GM12878 (cell line): ENCODE data around the gene TCIRG1. TPM values are rescaled to one million over a fixed set of nuclear protein-coding genes. Genes with fewer than 3 reads are reported as not detected.

Experiments used
- ATAC-seq: fragments of 200-7000 bp; cut with Tn5 transposase; 3 replicates; pipeline ENCODE4 v1.9.1; 2020; ENCODE audit warnings: mild to moderate bottlenecking, moderate library complexity
- BruUV-seq: library from RNA; stranded (reverse); fragments of 400-500 nt; replicated peaks from 2 replicates; lab custom pipeline; 2021; lab: Mats Ljungman, UMichigan
- CTCF ChIA-PET: fragments of 300-600 bp; sonication (Branson Sonifier 250); formaldehyde crosslinking; extraction: SDS; loops from one replicate; lab custom pipeline; 2021; ENCODE audit warnings: inconsistent platforms; lab: Yijun Ruan, JAX
- POLR2A ChIA-PET: fragments of 350-600 bp; formaldehyde crosslinking; extraction: SDS; loops from one replicate; lab custom pipeline; 2021; ENCODE audit warnings: inconsistent platforms; lab: Charles Lee
- RAD21 ChIA-PET: fragments of 300-600 bp; sonication (Branson Sonifier 250); formaldehyde crosslinking; loops from one replicate; lab custom pipeline; 2023; ENCODE audit warnings: antibody characterized with exemption; ENCODE audit not compliant: unreplicated experiment; lab: Charles Lee
- SMC1A ChIA-PET: fragments of 300-600 bp; sonication (Branson Sonifier 250); formaldehyde crosslinking; loops from one replicate; lab custom pipeline; 2023; ENCODE audit not compliant: unreplicated experiment, uncharacterized antibody; lab: Charles Lee
- DNase-seq: peaks from one replicate; pipeline ENCODE4 v3.0.0-alpha.2; 2011; ENCODE audit warnings: low read depth, low spot score
- FAIRE-seq: peaks from 3 replicates; lab custom pipeline; 2011; peaks lifted over from hg19 to GRCh38; lab: Jason Lieb, UNC
- H2AFZ ChIP-seq: 2 replicates; pipeline ENCODE4 v1.6.0; 2011; ENCODE audit warnings: low read depth, low read length, control low read depth; ENCODE audit not compliant: control insufficient read depth
- H3K27ac ChIP-seq: 2 replicates; pipeline ENCODE4 v1.5.1; 2011; ENCODE audit warnings: control low read depth; ENCODE audit not compliant: control insufficient read depth, insufficient read depth
- H3K27me3 ChIP-seq, 2 experiments: replicated peaks in 1 of 2; 2 replicates each; pipeline versions ENCODE4 v1.6.0 to v1.6.1; 2011; ENCODE audit warnings: low read length in 1 of 2; ENCODE audit not compliant: control insufficient read depth in 2 of 2, insufficient read depth in 2 of 2
- H3K36me3 ChIP-seq, 2 experiments: 2 replicates each; pipeline ENCODE4 v1.5.1; 2011; ENCODE audit warnings: low read length in 1 of 2; ENCODE audit not compliant: control insufficient read depth in 2 of 2, insufficient read depth in 2 of 2
- H3K4me1 ChIP-seq: 2 replicates; pipeline ENCODE4 v1.6.1; 2011; ENCODE audit warnings: mild to moderate bottlenecking, low read length, moderate library complexity, mixed read lengths; ENCODE audit not compliant: control insufficient read depth, insufficient read depth
- H3K4me2 ChIP-seq: 2 replicates; pipeline ENCODE4 v1.6.0; 2011; ENCODE audit warnings: control low read depth; ENCODE audit not compliant: control insufficient read depth, insufficient read depth
- H3K4me3 ChIP-seq: fragments of 200-600 bp; sonication (generic); 2 replicates; pipeline ENCODE4 v1.5.1; 2016
- H3K79me2 ChIP-seq: 2 replicates; pipeline ENCODE4 v1.6.0; 2011; ENCODE audit warnings: low read length; ENCODE audit not compliant: control insufficient read depth, insufficient read depth
- H3K9ac ChIP-seq: 2 replicates; pipeline ENCODE4 v1.8.0; 2011; ENCODE audit warnings: low read length, control low read depth, mixed read lengths; ENCODE audit not compliant: control insufficient read depth, insufficient read depth
- H3K9me3 ChIP-seq: replicated peaks from 3 replicates; pipeline ENCODE4 v1.5.1; 2011; ENCODE audit warnings: mild to moderate bottlenecking, low read length; ENCODE audit not compliant: control insufficient read depth, insufficient read depth
- H4K20me1 ChIP-seq: 2 replicates; pipeline ENCODE4 v1.6.0; 2011; ENCODE audit not compliant: control insufficient read depth, insufficient read depth
- ASH2L ChIP-seq: fragments of 300-600, 200-600 bp; sonication (generic); IDR thresholded peaks from 2 replicates; pipeline ENCODE4 v1.6.1; 2017; ENCODE audit warnings: low read depth, mild to moderate bottlenecking, borderline replicate concordance
- CREB1 ChIP-seq: IDR thresholded peaks from 2 replicates; pipeline ENCODE4 v1.6.1; 2012; ENCODE audit warnings: low read depth, mild to moderate bottlenecking, inconsistent platforms
- FOXK2 ChIP-seq: fragments of 450-650 bp; IDR thresholded peaks from 2 replicates; pipeline ENCODE4 v1.6.1; 2017; ENCODE audit warnings: mild to moderate bottlenecking, moderate library complexity
- IRF5 ChIP-seq: fragments of 450-650 bp; IDR thresholded peaks from 2 replicates; pipeline ENCODE4 v1.6.1; 2017; ENCODE audit warnings: borderline replicate concordance
- JUND ChIP-seq: IDR thresholded peaks from 2 replicates; pipeline ENCODE4 v1.6.1; 2012; ENCODE audit warnings: low read depth, mild to moderate bottlenecking, low read length, improper control_type of control experiment, moderate library complexity
- MYC ChIP-seq: IDR thresholded peaks from 2 replicates; pipeline ENCODE4 v1.6.1; 2011; ENCODE audit warnings: mild to moderate bottlenecking, low read length, moderate library complexity, inconsistent platforms; ENCODE audit not compliant: insufficient read depth, insufficient replicate concordance, insufficient read length, severe bottlenecking
- NBN ChIP-seq: fragments of 450-650 bp; IDR thresholded peaks from 2 replicates; pipeline ENCODE4 v1.6.1; 2016
- PAX8 ChIP-seq: fragments of 450-650 bp; IDR thresholded peaks from 2 replicates; pipeline ENCODE4 v1.6.1; 2017; ENCODE audit warnings: mild to moderate bottlenecking, moderate library complexity
- TAF1 ChIP-seq: IDR thresholded peaks from 2 replicates; pipeline ENCODE4 v1.6.1; 2011; ENCODE audit warnings: mild to moderate bottlenecking, low read depth, low read length, borderline replicate concordance
- WGBS: methylation state at CpG from one replicate; pipeline ENCODE4 v1.1.6; 2016; ENCODE audit warnings: low lambda C conversion rate; ENCODE audit not compliant: insufficient replicate concordance, insufficient coverage; ENCODE audit errors: missing lambda C conversion rate; 5-methylcytosine and 5-hydroxymethylcytosine counted together
- in situ Hi-C: fragments of 300-500 bp; cut with MboI; formaldehyde crosslinking; loops from 9 replicates; pipeline ENCODE4 v1.14.3; 2018; ENCODE audit warnings: mixed read lengths
- intact Hi-C: fragments of 100-400 bp; cut with micrococcal nuclease; formaldehyde crosslinking; loops from one replicate; pipeline ENCODE4 v1.14.2; 2022; ENCODE audit not compliant: unreplicated experiment
- polyA plus RNA-seq, 11 experiments: library from polyadenylated mRNA; depleted of rRNA in 4 of 11; unstranded in 6 of 11; stranded (reverse) in 5 of 11; fragments of >200 nt; fragmentation: Nextera tagmentation in 4 of 11; fragmentation: Illumina TruSeq in 1 of 11; extraction: Ambion mirVana in 4 of 11; extraction: Trizol in 1 of 11; gene quantifications; 1 replicate in 1 of 11; 2 replicates in 10 of 11; pipeline versions ENCODE4 v1.2.1 to v1.2.3, GENCODE V29; 2011 to 2016; ENCODE audit warnings: inconsistent platforms in 2 of 11, missing spikeins in 2 of 11, low read depth in 1 of 11
- total RNA-seq, 4 experiments: library from RNA; depleted of rRNA in 3 of 4; stranded (reverse); fragments of >200 nt in 3 of 4; fragmentation: Illumina TruSeq in 1 of 4; extraction: Trizol in 1 of 4; gene quantifications; 2 replicates each; pipeline versions ENCODE4 v1.2.1 to v1.2.3, GENCODE V29; 2013 to 2021

The TCIRG1 gene
- total and polyA plus RNA-seq, 10 of the 15 experiments (the other 5 are each of a cell fraction or from before 2014, with no cell fraction given) = 0.76 to 218 (median 87.4) TPM

- in situ Hi-C loops (no loop called here), intact Hi-C loops (loop anchor here (10.0 kb wide), 1 partner anchor 428 kb away; no protein-coding TSS in a partner anchor)
- 79% methylated on average over 12 of the region's 18 CpGs for WGBS
- no peak for FAIRE-seq
- Histone ChIP-seq H4K20me1 (no peaks in the 10 kb centered on the region), H3K9me3 (no peaks in the 10 kb centered on the region), H3K4me1 (peaks cover 10% of the 10 kb centered on the region), H3K79me2 (peaks cover 12% of the 10 kb centered on the region), H3K9ac (no peak overlapping the region), H3K27ac (no peak overlapping the region), H3K4me3 (no peak overlapping the region), H3K27me3 (no peaks in the 10 kb centered on the region), H3K36me3 (no peaks in the 10 kb centered on the region), H2AFZ (no peak overlapping the region), H3K4me2 (no peak overlapping the region)
- no peak for ATAC-seq
- no peak for DNase-seq
- RAD21 ChIA-PET = no interaction called here
- SMC1A ChIA-PET = no interaction called here
- CTCF ChIA-PET = no interaction called here
- BruUV-seq = no TSS peak
- POLR2A ChIA-PET = no interaction called here
- TF ChIP-seq PAX8 (no peak), NBN (no peak), MYC (no peak), FOXK2 (no peak), JUND (no peak), ASH2L (no peak), IRF5 (no peak), TAF1 (no peak), CREB1 (no peak)
These were observed 12.3 kb upstream of the TCIRG1 start for GRCh38 chr11:68026391-68027105.
